ENCODE results near the gene SRPK2. TPM values are rescaled to one million over a fixed set of nuclear protein-coding genes. Genes with fewer than 3 reads are reported as not detected.
A peak's percentile ranks its signal among the peaks of the same experiment; 100 is the strongest.

SRPK2 gene
- total RNA-seq, 2 donors from 2014 or later: 26.5 to 31.1 TPM

- ATAC-seq (ENCODE audit: insufficient number of reproducible peaks, low FRiP score, low read depth) (no peak), DNase-seq (ENCODE audit: low spot score) (no peak)
- no peaks in the 10 kb centered on the region for H3K9me3 ChIP-seq
- TF ChIP-seq, protein P1, sequence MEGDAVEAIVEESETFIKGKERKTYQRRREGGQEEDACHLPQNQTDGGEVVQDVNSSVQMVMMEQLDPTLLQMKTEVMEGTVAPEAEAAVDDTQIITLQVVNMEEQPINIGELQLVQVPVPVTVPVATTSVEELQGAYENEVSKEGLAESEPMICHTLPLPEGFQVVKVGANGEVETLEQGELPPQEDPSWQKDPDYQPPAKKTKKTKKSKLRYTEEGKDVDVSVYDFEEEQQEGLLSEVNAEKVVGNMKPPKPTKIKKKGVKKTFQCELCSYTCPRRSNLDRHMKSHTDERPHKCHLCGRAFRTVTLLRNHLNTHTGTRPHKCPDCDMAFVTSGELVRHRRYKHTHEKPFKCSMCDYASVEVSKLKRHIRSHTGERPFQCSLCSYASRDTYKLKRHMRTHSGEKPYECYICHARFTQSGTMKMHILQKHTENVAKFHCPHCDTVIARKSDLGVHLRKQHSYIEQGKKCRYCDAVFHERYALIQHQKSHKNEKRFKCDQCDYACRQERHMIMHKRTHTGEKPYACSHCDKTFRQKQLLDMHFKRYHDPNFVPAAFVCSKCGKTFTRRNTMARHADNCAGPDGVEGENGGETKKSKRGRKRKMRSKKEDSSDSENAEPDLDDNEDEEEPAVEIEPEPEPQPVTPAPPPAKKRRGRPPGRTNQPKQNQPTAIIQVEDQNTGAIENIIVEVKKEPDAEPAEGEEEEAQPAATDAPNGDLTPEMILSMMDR (IDR thresholded peaks at IDR 0.05): no peak
- no peak overlapping the region for H3K27ac ChIP-seq
- no peaks in the 10 kb centered on the region for H3K36me3 ChIP-seq
- H3K27me3 ChIP-seq (replicated peaks; ENCODE audit: insufficient read depth): no peaks in the 10 kb centered on the region
- peaks cover 12 to 14% of the 10 kb centered on the region in 2 donors for H3K4me1 ChIP-seq (ENCODE audit: control insufficient read depth in 1 of 2, low read depth in 2 of 2)
- no peak overlapping the region for H3K4me3 ChIP-seq
Observed at GRCh38 chr7:105212212-105212611, 176.5 kb downstream of the SRPK2 start.

DNA sequence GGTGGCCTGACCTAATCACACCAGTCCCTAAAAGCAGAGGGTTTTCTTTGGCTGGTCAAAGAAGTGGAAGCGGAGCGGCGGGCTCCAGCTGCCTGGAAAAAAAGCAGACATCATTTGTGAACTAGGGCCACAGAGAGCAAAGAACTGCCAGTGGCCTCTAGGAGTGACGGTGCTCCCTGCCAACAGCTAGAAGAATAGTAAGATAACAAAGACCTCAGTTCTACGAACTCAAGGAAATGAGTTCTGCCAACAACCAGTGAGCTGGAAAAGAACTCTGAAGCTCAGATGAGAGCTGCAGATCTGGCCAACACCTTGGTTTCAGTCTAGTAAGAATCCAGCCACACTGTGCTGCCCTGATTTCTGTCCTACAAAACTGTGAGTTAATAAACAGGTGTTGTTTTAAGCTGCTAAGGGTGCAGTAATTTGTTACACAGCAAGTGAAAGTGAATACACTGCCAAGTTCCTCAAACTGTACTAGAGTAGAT, 178.0 kb downstream of the SRPK2 start:
- Histone ChIP-seq H3K27ac (peak overlapping the region in 1 of 2 donors; percentile 9), H3K4me3 (peak overlapping the region; percentile 31), H3K27me3 (replicated peaks; ENCODE audit: insufficient read depth) (no peaks in the 10 kb centered on the region), H3K9me3 (no peaks in the 10 kb centered on the region), H3K4me1 (ENCODE audit: control insufficient read depth in 1 of 2, low read depth in 2 of 2) (peaks cover 12 to 14% of the 10 kb centered on the region in 2 donors), H3K36me3 (no peaks in the 10 kb centered on the region)
- DNase-seq (ENCODE audit: low spot score): no peak
- no peak for ATAC-seq (ENCODE audit: insufficient number of reproducible peaks, low FRiP score, low read depth)
- TF ChIP-seq, protein P1 (IDR thresholded peaks at IDR 0.05): no peak

- Histone ChIP-seq H3K4me3 (no peak overlapping the region), H3K27ac (no peak overlapping the region), H3K36me3 (no peaks in the 10 kb centered on the region), H3K9me3 (no peaks in the 10 kb centered on the region), H3K27me3 (replicated peaks; ENCODE audit: insufficient read depth) (no peaks in the 10 kb centered on the region), H3K4me1 (ENCODE audit: control insufficient read depth in 1 of 2, low read depth in 2 of 2) (peaks cover 12 to 14% of the 10 kb centered on the region in 2 donors)
- ATAC-seq (ENCODE audit: insufficient number of reproducible peaks, low FRiP score, low read depth) (no peak), DNase-seq (ENCODE audit: low spot score) (no peak)
- TF ChIP-seq, protein P1 (IDR thresholded peaks at IDR 0.05): no peak
Observed at GRCh38 chr7:105209870-105210269, 178.9 kb downstream of the SRPK2 start.

DNA sequence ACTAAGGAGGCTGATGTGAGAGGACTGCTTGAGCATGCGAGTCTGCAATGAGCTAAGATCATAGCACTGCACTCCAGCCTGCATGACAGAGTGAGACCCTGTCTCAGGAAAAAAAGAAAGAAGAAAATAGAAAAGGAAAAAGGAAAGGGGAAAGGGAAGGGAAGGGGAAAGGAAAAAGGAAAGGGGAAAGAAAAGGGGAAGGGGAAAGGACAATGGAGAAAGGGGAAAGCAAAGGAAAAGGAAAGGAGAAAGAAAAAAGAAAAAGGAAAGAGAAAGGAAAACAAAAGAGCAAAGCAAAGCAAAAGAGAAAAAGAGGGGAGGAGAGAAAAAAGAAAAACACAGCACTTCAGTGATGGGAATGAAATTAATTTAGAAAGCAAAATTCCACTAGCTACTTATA, 179.3 kb downstream of the SRPK2 start:
- DNase-seq (ENCODE audit: low spot score) (no peak), ATAC-seq (ENCODE audit: insufficient number of reproducible peaks, low FRiP score, low read depth) (no peak)
- Histone ChIP-seq H3K4me3 (no peak overlapping the region), H3K27ac (no peak overlapping the region), H3K36me3 (no peaks in the 10 kb centered on the region), H3K4me1 (ENCODE audit: control insufficient read depth in 1 of 2, low read depth in 2 of 2) (peaks cover 12 to 14% of the 10 kb centered on the region in 2 donors), H3K27me3 (replicated peaks; ENCODE audit: insufficient read depth) (no peaks in the 10 kb centered on the region), H3K9me3 (no peaks in the 10 kb centered on the region)
- TF ChIP-seq, protein P1 (IDR thresholded peaks at IDR 0.05): no peak

GRCh38 chr7:105206985-105207384, 181.7 kb downstream of the SRPK2 start:
- Histone ChIP-seq H3K4me1 (ENCODE audit: control insufficient read depth in 1 of 2, low read depth in 2 of 2) (peaks cover 18 to 27% of the 10 kb centered on the region in 2 donors), H3K4me3 (no peak overlapping the region), H3K27ac (no peak overlapping the region), H3K36me3 (no peaks in the 10 kb centered on the region), H3K27me3 (replicated peaks; ENCODE audit: insufficient read depth) (no peaks in the 10 kb centered on the region), H3K9me3 (no peaks in the 10 kb centered on the region)
- ATAC-seq (ENCODE audit: insufficient number of reproducible peaks, low FRiP score, low read depth): no peak
- TF ChIP-seq, protein P1 (IDR thresholded peaks at IDR 0.05): no peak
- no peak for DNase-seq (ENCODE audit: low spot score)

Data from thoracic aorta (tissue), 2 donors.